Activated gamma-delta T cell treated with Interleukin-2 at 50 U/mL for 16 hours (primary cell): Measurements from ENCODE around the gene PARK7.

Experiments used
- DNase-seq: peaks from one replicate; pipeline ENCODE4 v3.0.0-alpha.2; 2020

PARK7 gene

GRCh38 chr1:8011016-8011415 is 49.5 kb downstream of the PARK7 start:
- no peak for DNase-seq

DNA sequence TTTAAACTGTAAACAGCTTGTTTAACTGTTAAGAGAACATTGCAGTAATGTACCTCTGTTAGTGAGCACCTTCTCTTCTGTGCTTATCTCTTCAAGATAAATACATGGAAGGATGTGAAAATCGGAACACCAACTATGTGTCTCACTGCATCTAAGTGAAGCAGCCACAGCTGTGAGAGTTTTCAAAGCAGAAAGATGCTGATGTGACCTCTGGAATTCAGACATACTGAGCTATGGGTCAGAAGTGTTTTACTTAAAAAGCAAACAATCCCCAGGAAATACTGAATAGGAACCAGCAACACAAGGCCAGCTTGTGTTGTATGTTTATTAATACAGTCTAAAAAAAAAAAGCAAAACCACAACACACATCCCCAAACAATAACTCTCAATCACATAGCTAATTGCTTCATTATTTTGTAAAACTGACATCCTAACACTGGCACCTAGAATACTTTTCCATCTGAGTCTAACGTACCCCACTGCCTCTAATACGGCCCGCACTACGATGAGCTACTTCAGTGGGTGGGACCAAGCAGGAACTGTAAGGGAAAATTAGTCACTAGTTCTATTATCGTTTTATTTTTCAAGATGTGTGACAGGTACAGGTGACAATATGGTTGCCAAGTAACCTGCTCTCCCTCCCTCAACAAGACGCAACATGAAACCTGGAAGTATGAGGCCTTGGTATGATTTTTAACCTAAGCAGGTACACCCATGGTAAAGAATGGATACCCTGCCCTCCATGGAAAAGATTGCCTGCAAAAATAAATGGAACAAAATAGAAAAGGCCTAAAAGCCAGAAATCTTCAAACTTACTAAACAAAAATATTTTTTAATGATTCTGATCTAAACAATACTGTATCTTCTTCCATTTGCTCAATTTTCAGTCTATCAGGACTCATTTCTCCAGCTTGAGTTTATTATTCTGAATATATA is 50.7 kb downstream of the PARK7 start:
- DNase-seq: no peak

- no peak for DNase-seq
Measured at GRCh38 chr1:8012955-8013354, 51.4 kb downstream of the PARK7 start.

DNA sequence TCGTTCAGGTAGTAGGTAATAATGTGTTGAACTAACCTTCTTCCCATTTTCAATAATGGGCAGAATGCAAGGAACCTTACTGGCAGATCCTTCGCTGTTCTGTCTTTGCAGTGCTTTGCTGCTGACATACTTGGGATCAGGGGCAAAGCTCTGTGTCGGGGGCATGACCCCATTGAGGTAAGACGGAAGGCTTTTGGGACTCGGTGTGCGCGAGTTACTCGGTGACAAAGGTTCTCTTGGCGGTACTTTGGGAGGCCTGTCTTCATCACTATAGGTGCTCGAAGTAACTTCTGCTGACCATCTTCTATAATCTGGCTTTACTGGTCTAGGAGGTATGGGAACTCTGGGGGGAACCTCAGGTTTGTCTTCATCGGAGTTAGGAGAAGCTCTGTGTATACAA is 51.9 kb downstream of the PARK7 start:
- no peak for DNase-seq

DNA sequence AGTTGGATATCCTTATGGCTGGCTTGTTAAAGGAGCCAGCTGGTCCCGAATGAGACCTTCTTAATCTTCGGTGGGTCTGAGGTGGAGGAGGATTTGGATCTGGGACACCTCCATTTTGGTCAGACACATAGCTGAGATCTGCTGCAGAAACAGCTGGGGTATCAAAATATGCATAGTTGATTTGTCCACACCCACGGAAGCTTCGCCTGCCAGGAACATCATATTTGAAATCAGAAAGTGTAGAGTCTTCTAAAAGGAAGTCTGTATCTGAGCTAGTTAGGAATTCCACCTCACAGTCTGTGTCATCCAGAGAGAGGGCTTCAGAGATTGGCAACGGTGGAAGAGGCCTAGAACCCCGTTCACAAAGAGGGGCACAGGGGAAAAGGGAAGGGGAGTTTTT is 52.3 kb downstream of the PARK7 start:
- no peak for DNase-seq

DNA sequence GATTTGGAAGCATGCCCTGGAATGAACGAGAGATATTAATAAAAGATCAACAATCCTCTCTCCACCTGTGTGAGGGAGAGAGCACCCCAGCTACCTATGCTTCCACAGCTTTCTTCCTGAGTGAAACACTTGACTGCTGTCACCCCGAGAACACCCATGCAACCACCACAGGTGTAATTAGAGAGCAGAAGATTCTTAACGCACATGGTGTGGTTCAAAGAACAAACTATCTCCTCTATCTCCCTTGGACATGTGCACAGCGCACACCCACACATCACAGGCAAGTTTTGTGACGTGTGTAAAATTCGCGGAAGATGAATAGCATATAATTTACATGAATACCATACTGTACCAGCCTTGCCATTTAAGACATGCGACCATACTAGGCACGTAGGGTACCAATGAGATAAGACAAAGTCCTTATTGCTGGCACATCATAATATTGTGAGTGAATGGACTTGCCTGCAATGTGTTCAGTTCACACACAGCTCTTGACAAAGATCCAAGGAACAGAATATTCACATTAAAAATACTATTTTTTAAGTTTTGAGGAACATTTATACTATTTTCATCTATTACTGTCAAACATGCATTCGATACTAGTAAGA is 53.0 kb downstream of the PARK7 start:
- no peak for DNase-seq

- peak; percentile 34 for DNase-seq
Measured at GRCh38 chr1:8015036-8015808, 53.7 kb downstream of the PARK7 start.

GRCh38 chr1:8015809-8016165 is 54.3 kb downstream of the PARK7 start:
- no peak for DNase-seq

GRCh38 chr1:8016210-8016894 is 54.8 kb downstream of the PARK7 start:
- no peak for DNase-seq

GRCh38 chr1:8016895-8017241 is 55.4 kb downstream of the PARK7 start:
- no peak for DNase-seq

DNA sequence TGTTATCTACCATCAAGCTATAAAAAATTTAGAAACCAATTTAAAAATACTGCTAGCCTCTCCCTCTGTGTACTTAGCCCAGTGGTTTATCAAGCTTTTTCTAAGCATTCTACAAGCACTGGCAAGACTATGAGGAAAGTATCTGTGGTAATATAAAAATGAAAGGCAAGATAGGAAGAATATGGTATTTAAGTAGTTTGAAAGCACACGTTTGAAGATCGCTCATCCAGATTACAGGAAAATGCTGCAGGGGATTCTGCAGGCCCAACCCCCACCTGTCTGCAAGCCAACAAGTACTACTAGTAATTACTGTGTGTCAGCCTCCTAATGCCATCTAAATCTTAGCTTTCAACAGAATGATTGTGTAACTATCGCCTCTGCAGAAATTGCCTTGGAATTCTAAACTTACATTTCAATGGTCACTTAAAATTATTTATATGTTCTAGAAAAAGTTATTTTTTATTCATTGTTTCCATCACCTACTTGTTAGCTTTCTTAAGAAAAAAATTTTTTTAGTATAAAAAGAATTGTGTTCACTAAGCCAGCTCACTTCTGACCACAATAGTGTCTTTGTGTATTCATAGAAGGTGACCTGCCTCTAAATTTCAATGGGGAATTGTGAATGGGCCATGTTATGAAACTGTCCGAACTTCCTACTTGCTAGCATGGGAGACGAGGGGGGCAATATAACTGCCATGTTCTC is 56.1 kb downstream of the PARK7 start:
- no peak for DNase-seq

- DNase-seq: no peak
Measured at GRCh38 chr1:8018492-8019228, 57.1 kb downstream of the PARK7 start.

- DNase-seq: no peak
Measured at GRCh38 chr1:8019229-8019620, 57.7 kb downstream of the PARK7 start.

DNA sequence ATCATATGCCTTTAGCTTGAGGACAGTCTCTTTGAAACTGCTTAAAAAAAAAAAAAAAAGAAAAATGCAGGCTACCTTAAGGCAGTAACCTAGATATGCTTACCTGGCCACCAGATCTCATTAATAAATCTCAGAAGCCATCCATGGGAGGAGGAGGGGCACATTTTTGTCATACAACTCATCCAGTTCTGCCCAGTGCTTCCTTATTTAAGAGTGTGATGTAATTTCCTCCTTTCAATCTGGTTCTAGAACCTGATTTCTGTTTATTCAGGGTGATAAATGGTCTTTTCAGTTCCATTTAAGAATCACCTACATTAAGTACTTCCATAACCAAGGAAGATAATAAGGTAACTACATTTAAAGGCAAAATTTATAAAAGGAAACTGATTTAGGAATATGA is 58.5 kb downstream of the PARK7 start:
- DNase-seq: no peak

GRCh38 chr1:8021676-8022266 is 60.3 kb downstream of the PARK7 start:
- DNase-seq: no peak

GRCh38 chr1:8022395-8023286 is 61.1 kb downstream of the PARK7 start:
- DNase-seq: no peak

GRCh38 chr1:8023287-8023994 is 61.9 kb downstream of the PARK7 start:
- DNase-seq: no peak

DNA sequence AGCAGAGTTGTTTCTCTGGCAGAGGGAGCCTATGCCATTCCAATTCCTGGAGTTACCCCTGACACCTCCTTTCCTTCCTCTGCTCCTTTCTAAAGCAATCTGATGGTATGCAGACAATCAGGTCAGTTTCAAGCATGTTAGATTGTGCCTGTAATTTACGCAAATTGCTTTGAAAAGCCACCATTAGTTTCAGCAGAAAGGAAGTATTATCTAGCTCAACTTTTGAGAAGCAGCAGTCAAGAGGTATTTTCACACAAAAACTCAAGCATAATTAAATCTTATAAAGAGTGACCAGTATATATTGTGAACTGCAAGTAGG is 62.4 kb downstream of the PARK7 start:
- DNase-seq: no peak

- no peak for DNase-seq
Measured at GRCh38 chr1:8024329-8024728, 62.8 kb downstream of the PARK7 start.
